Lower leg skin (tissue), 3 donors: Measurements from ENCODE around the gene CMTM6.

ENCODE experiments used
- POLR2A ChIP-seq, 2 donors: fragments of 450-650 bp; IDR thresholded peaks; one replicate each; pipeline ENCODE4 v1.6.1; 2016 to 2017; ENCODE audit warnings: antibody characterized with exemption in 2 of 2, mild to moderate bottlenecking in 1 of 2, moderate library complexity in 1 of 2
- TF ChIP-seq, protein P1 (sequence below), 3 donors: fragments of 450-650 bp; IDR thresholded peaks; one replicate each; pipeline ENCODE4 v1.5.1; 2016; ENCODE audit warnings: antibody characterized with exemption in 3 of 3, mild to moderate bottlenecking in 3 of 3, moderate library complexity in 2 of 3

- TF ChIP-seq, protein P1, sequence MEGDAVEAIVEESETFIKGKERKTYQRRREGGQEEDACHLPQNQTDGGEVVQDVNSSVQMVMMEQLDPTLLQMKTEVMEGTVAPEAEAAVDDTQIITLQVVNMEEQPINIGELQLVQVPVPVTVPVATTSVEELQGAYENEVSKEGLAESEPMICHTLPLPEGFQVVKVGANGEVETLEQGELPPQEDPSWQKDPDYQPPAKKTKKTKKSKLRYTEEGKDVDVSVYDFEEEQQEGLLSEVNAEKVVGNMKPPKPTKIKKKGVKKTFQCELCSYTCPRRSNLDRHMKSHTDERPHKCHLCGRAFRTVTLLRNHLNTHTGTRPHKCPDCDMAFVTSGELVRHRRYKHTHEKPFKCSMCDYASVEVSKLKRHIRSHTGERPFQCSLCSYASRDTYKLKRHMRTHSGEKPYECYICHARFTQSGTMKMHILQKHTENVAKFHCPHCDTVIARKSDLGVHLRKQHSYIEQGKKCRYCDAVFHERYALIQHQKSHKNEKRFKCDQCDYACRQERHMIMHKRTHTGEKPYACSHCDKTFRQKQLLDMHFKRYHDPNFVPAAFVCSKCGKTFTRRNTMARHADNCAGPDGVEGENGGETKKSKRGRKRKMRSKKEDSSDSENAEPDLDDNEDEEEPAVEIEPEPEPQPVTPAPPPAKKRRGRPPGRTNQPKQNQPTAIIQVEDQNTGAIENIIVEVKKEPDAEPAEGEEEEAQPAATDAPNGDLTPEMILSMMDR (IDR thresholded peaks at IDR 0.05): no peak
- no peak for TF ChIP-seq POLR2A (IDR thresholded peaks at IDR 0.05)
These were observed 8.9 kb downstream of the CMTM6 start for GRCh38 chr3:32493437-32494414.
